Heart left ventricle (tissue), 13 donors: ENCODE measurements around the gene RPL38.

ENCODE experiments used
- POLR2A ChIP-seq, 2 donors: fragments of 450-650 bp; IDR thresholded peaks; one replicate each; pipeline ENCODE4 v1.6.1; 2017; ENCODE audit warnings: antibody characterized with exemption in 2 of 2, mild to moderate bottlenecking in 2 of 2, moderate library complexity in 2 of 2
- TF ChIP-seq, protein P1 (sequence below), 12 donors: fragments of 200-600 bp; sonication (generic) in 4 of 12; IDR thresholded peaks; one replicate each; pipeline versions ENCODE4 v1.5.0 to v1.8.0; 2018 to 2022; ENCODE audit warnings: antibody characterized with exemption in 12 of 12, mild to moderate bottlenecking in 5 of 12
- donor health status: ischemic (EF 13 %, LVEDD 7.1; RV severe dilation, severe dysfunction).
- donor health status: DM: no; HTN: yes; CAD: no.
- donor health status: DM: no; HTN: no; CAD: no.
- donor health status: ischemic (EF 25% LVEDD 6.9; RV normal size, moderate dysfunction).
- donor health status: ischemic (EF 25% LVEDD 5.7; RV mildly dilated, moderate dysfunction).
- donor health status: ischemic (EF 35%, LVEDD 5.7; RV mildly dilated, moderate dysfunction).
- donor health status: nonischemic (EF 11% LVEDD 7.7; RV severe dilation, severe dysfunction).
- donor health status: DM: yes; HTN: yes; CAD: no.
- donor health status: PGD.
- donor health status: ischemic (EF 29% LVEDD 5.4; RV normal size, mild dysfunction).
- donor health status: nonischemic (EF 23%, LVEDD 6.1; RV moderate dilation, normal function).

GRCh38 chr17:74220219-74220618 is 16.7 kb downstream of the RPL38 start:
- TF ChIP-seq, protein P1, sequence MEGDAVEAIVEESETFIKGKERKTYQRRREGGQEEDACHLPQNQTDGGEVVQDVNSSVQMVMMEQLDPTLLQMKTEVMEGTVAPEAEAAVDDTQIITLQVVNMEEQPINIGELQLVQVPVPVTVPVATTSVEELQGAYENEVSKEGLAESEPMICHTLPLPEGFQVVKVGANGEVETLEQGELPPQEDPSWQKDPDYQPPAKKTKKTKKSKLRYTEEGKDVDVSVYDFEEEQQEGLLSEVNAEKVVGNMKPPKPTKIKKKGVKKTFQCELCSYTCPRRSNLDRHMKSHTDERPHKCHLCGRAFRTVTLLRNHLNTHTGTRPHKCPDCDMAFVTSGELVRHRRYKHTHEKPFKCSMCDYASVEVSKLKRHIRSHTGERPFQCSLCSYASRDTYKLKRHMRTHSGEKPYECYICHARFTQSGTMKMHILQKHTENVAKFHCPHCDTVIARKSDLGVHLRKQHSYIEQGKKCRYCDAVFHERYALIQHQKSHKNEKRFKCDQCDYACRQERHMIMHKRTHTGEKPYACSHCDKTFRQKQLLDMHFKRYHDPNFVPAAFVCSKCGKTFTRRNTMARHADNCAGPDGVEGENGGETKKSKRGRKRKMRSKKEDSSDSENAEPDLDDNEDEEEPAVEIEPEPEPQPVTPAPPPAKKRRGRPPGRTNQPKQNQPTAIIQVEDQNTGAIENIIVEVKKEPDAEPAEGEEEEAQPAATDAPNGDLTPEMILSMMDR (IDR thresholded peaks at IDR 0.05): no peak
- no peak for TF ChIP-seq POLR2A (IDR thresholded peaks at IDR 0.05)
